Measurements from ENCODE around the gene CHST3.
"Not testable (repeated sequence)": the region's sequence is repeated elsewhere in the genome, so short reads cannot be mapped to it uniquely, and the experiment has no call there.

CHST3 gene

GRCh38 chr10:71988895-71989294, 24.7 kb downstream of the CHST3 start:
- not testable (repeated sequence) for DNase-seq (ENCODE audit: low read depth)

DNA sequence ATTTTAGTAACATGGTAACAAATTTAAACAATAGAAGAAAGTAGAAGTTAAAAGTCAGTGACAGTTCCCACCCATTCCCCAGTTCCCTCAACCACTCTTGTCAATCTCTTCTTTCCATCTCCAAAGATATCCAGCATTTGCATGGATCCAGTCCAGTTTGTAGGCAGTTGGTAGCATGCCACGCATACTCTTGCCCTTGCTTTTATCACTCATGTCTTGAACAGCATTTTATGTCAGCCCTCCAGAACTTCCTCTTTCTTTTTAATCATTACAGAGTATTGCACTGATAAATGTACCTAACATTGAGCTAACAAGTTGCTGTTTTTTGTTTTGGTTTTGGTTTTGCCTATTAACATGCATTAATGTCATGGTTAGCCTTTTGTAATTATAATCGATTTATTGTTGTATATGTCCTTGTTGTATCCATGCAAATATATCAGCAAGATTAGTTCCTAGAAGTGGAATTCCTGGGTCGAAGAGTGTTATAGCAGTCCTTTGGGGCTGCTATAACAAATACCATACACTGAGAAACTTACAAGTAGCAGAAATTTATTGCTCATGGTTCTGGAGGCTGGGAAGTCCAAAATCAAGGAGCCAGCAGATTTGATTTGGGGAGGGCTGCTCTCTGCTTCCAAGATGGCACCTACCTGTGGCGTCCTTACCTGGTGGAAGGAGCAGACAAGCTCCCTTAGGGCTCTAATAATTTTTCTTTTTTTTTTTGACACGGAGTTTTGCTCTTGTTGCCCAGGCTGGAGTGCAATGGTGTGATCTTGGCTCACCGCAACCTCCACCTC, 25.7 kb downstream of the CHST3 start:
- DNase-seq (ENCODE audit: low read depth) = no peak

GRCh38 chr10:71990706-71991269, 26.6 kb downstream of the CHST3 start:
- no peak for DNase-seq (ENCODE audit: low read depth)

GRCh38 chr10:71995449-71995848, 31.3 kb downstream of the CHST3 start:
- DNase-seq (ENCODE audit: low read depth) = no peak

- no peak for DNase-seq (ENCODE audit: low read depth)
Observed at GRCh38 chr10:71995887-71996575, 31.8 kb downstream of the CHST3 start.

- no peak for DNase-seq (ENCODE audit: low read depth)
Observed at GRCh38 chr10:71996592-71997371, 32.6 kb downstream of the CHST3 start.

DNA sequence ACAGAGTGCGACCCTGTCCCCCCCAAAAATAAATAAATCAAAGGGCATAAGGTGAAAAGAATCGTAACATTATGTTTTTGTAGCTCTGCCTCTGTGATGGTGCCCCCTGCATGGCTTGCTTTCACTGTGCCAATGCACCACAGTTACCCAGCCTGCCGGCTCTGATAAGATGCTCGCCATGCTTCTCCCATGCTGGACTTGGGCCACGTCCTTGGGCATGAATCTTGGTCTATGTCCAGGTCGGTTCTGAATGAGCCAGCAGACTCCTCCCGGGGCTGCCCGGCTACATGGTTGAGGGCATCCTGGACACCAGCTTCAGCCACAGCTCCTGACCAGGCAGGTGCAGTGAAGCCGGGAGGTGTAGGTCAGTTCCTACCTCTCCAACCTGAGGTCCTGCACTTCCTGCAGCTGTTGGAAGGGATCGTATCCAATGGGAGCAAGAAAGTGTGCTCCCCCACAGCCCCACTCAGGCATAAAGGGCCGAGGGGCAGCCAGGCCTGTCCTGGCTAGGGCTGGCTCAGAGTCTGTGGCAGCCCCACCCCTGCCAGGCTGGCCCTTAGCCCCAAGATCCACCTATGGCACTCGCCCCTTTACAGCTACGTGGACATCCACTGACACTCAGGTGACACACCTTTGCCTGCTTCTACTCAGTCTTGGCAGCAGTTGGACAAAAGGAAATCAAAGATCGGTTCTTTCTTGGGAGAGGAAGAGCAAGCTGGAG, 34.1 kb downstream of the CHST3 start:
- no peak for DNase-seq (ENCODE audit: low read depth)

DNA sequence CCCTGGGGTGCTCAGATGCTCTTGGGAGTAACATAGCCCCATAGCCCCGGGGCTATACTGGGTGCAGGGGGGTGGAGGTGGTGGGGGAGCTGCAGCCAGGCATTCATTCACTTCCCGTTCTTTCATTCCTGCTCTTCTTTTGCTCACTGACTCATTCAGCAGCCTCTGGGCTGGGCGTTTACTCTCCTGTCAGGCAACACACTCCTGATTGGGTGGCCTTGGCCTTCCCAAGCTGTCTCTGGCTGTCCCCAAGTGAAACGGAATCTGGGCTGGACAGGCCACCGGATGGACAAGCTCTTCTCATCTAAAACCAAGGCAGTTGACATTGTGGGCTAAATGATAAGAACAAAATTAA, 34.6 kb downstream of the CHST3 start:
- DNase-seq (ENCODE audit: low read depth) = peak; percentile 76

- DNase-seq (ENCODE audit: low read depth) = peak; percentile 57
Observed at GRCh38 chr10:71999360-72000072, 35.3 kb downstream of the CHST3 start.

DNA sequence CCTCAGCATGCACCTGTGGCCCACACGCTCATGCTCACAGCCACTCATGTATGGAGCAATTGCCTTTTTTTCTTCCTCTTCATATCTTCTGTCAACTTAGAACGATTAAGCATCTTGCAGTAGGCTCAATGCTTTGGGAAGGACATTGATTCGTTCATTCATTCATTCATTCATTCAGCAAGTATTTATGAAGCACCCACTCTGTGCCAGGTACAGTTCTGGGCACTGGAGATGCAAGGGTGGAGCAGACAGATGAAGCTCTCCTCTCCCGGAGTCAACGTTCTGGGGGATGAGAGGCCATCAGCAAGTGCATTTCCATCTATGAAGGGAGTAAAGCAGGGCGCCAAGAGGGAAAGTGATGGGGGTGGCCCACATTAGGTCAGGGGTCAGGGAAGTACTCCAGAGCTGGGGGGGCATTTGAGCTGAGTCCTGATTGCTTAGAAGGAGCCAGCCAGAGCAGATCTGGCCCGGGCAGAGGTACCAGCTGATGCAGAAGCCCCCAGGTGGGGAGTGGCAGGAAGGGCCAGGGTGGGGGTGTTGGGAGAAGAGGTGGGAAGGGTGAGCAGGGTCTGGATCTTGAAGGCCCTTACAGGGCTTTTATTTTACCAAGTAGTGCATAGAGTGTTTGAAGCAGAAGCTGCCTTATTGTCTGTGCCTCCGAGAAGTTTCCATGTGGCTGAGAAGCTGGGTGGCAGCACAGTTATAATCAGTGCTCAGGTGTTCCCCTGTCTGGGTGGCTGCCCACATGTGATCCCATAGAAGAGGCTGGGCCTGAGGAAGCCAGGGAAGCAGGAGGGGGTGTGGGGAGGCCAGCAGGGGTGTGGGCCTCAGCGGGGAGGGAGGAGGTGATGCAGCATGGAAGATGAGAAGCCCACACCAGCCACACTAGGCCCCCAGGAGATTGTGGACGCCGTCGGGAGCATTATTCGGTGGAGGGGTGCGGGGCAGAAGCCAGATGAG, 36.2 kb downstream of the CHST3 start:
- DNase-seq (ENCODE audit: low read depth) = no peak

DNA sequence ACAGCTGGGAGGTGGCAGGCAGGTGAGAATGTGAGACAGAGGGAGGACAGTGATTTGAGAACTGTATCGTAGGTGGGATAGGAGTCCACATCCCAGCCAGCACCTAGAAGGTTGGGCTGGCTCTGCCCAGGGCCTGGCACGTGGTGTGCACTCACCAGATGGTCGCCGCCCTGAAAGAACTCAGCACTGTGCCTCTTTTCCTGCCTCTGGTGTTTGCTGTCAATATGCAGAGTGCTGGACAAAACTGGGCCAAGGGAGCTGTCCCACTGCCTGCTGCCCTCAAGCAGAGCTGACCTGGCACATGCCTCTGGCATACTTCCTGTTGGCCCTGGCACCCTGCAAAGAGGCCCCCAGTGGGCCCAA, 36.8 kb downstream of the CHST3 start:
- no peak for DNase-seq (ENCODE audit: low read depth)

DNA sequence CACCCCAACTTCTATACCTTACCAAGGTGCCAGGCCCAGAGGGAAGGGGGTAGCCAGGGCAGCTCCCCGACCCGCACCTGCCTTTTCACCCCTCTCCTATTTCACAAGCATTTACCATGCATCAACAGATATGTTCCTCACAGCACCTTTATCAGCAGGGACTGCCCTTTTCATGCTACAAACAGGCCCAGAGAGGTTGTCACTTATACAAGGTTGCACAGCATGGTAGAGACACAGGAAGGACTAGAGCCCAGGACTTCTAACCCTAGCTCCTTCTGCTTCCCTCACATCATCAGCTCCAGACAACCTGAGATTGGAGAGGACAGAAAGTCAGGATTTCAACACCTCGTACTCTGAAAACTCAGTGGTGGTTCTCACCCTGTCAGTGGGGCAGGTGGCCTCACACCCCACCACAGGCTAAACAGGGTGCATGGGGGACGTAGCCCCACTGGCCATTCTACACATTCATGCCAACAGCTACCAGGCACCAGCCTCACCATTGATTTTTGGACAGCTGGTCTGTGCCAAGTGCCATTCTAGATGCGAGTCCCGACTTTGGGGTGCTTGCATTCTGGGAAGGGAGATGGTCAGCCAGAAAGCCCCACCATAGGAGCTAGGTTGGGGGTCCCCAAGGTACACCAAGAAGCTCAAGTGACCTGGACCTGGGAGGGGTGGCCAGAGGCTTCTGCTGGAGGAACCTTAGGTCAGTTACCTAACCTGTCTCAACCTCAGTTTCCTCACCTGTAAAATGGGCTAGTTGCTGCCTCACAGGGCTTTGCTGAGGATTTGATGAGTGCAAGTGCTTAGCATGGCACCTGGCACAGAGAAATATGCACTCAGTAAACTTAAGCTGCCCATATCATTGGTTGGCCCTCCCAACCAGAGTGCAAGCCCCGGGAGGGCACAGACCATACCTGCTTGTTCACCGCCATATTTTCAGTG, 38.4 kb downstream of the CHST3 start:
- no peak for DNase-seq (ENCODE audit: low read depth)

- no peak for DNase-seq (ENCODE audit: low read depth)
Observed at GRCh38 chr10:72006026-72006425, 41.8 kb downstream of the CHST3 start.

DNA sequence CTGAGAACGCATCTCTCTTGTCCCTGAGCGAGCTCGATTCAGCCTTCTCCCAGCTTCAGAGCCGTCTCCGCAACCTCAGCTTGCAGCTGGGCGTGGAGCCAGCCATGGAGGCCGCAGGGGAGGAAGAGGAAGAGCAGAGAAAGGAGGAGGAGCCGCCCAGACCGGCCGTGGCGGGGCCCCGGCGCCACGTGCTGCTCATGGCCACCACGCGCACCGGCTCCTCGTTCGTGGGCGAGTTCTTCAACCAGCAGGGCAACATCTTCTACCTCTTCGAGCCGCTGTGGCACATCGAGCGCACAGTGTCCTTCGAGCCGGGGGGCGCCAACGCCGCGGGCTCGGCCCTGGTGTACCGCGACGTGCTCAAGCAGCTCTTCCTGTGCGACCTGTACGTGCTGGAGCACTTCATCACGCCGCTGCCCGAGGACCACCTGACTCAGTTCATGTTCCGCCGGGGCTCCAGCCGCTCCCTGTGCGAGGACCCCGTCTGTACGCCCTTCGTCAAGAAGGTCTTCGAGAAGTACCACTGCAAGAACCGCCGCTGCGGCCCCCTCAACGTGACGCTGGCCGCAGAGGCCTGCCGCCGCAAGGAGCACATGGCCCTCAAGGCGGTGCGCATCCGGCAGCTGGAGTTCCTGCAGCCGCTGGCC, 43.2 kb downstream of the CHST3 start:
- DNase-seq (ENCODE audit: low read depth) = no peak

GRCh38 chr10:72008096-72008981, 44.1 kb downstream of the CHST3 start:
- DNase-seq (ENCODE audit: low read depth) = no peak

GRCh38 chr10:72009051-72009424, 44.8 kb downstream of the CHST3 start:
- no peak for DNase-seq (ENCODE audit: low read depth)

DNA sequence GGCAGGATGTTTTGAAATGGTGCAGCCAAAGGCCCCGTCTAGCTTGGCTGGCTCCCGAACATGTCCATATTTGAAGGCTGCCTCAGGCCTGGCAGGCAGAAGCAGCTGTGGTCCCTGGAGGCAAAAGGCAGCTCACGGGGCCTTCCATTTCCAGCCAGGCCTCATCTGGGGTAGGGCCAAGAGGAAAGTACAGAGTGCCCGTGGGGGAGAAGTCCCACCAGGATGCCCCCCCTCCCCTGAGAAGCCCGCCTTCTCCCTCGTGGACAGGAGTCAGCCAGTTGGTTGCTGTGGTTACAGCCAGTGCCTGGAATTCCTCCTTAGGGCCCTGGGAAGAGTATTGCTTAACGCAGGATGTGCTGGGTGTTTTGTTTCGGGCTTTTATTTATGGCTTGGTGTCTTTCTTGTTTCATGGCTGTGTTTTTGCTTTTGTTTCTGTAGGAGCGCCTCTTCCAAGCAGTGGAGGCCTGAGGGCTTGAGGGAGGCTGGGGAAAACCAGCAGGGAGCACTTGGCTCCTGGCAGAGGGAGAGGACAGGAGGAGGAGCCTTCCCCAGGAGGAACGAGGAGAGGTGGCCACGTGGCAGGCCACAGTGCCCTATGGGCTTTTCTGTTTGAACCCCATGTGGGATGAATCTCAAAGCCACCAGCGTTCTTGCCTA, 45.4 kb downstream of the CHST3 start:
- peak; percentile 98 for DNase-seq (ENCODE audit: low read depth)
